Kidney epithelial cell (primary cell): ENCODE results near the gene FER1L5. TPM values are rescaled to one million over a fixed set of nuclear protein-coding genes. Genes with fewer than 3 reads are reported as not detected.

ENCODE experiments used
- DNase-seq: peaks from one replicate; pipeline ENCODE4 v3.0.0-alpha.2; 2010; ENCODE audit warnings: low read depth
- H3K27me3 ChIP-seq: 2 replicates; pipeline ENCODE4 v1.6.0; 2011; ENCODE audit warnings: low read length; ENCODE audit not compliant: control insufficient read depth, insufficient read depth
- H3K36me3 ChIP-seq: 2 replicates; pipeline ENCODE4 v1.5.1; 2011; ENCODE audit warnings: low read length; ENCODE audit not compliant: control insufficient read depth, insufficient read depth
- H3K4me3 ChIP-seq: 2 replicates; pipeline ENCODE4 v1.5.1; 2011; ENCODE audit warnings: low read depth, mild to moderate bottlenecking, control low read depth, low read length
- CTCF ChIP-seq: IDR thresholded peaks from 2 replicates; pipeline ENCODE4 v1.5.1; 2011; ENCODE audit warnings: mild to moderate bottlenecking, moderate library complexity, low read length, control low read depth, inconsistent platforms; ENCODE audit not compliant: insufficient read depth, poor library complexity, severe bottlenecking
- total RNA-seq: library from RNA; depleted of rRNA; stranded (reverse); fragments of >200 nt; gene quantifications from 2 replicates; pipeline ENCODE4 v1.2.3, GENCODE V29; 2015

Gene FER1L5
- total RNA-seq, 1 donor from 2014 or later: not detected

DNA sequence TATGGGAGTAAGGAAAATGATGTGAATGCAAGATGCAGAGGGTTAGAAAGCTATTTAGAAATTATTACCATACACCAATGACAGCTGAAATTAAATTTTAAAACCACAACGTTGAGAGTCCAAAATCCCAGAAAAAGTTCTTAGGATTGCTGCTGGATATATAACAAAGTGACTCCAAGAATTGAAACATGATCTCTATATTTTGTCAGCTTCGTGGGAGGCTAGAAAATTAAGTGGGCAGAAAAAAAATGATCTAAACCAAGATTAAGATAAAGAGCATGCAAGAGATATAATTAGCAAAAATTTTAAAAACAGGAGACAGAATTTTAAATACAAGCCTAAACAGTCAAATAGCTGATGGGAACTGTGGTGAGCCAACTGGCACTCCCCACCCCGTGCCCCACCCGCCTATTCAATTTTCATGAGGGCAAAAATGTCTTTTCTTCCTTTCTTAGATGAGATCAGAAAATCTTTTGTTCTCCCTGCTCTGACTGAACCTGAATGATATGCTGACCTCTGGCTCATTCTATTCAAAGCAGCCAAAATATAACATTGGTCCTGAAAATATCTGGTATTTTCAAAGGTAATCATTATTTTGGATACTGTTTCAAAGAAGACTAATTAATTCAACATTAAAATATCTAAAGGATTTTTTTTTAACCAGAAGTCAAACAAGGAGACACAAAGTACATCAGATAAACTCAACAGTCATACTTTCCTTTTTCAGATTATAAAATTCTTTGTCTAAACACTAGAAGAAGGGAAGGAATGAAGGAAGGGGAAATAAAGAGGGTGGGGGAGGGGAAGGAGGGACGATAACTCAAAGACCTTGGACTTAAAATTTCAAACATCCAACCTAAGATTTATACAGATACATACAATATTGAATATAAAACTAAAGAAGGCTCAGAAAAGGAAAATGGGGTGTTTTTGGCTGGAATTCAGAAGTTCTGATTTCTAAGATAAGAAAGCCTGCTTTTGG lies 16.7 kb upstream of the FER1L5 start:
- TF ChIP-seq CTCF: no peak
- DNase-seq: no peak
- no peak overlapping the region for H3K4me3 ChIP-seq
- H3K36me3 ChIP-seq: peaks cover 2% of the 10 kb centered on the region
- H3K27me3 ChIP-seq: no peaks in the 10 kb centered on the region

- TF ChIP-seq CTCF: no peak
- H3K36me3 ChIP-seq: peaks cover 2% of the 10 kb centered on the region
- H3K4me3 ChIP-seq: no peak overlapping the region
- no peak for DNase-seq
- H3K27me3 ChIP-seq: no peaks in the 10 kb centered on the region
Observed at GRCh38 chr2:96626553-96626942, 16.0 kb upstream of the FER1L5 start.

DNA sequence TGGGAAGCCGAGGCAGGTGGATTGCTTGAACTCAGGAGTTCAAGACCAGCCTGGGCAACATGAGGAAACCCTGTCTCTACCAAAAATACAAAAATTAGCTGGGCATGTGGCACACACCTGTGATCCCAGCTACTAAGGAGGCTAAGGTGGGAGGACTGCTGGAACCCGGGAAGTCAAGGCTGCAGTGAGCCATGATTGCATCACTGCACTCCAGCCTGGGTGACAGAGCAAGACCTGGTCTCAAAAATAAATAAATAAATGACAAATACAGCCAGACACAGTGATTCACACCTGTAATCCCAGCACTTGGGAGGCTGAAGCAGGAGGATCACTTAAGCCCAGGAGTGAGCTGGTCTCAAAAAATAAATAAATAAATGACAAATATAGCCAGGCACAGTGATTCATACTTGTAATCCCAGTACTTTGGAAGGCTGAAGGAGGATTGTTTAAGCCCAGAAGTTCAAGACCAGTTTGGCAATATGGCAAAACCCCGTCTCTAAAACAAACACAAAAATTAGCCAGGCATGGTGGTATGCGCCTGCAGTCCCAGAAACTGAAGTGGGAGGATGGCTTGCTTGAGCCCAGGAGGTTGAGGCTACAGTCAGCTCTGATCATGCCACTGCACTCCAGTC lies 10.6 kb upstream of the FER1L5 start:
- TF ChIP-seq CTCF: no peak
- no peak overlapping the region for H3K4me3 ChIP-seq
- H3K36me3 ChIP-seq: peaks cover 2% of the 10 kb centered on the region
- H3K27me3 ChIP-seq: no peaks in the 10 kb centered on the region
- no peak for DNase-seq

- no peaks in the 10 kb centered on the region for H3K36me3 ChIP-seq
- no peak for TF ChIP-seq CTCF
- H3K4me3 ChIP-seq: no peak overlapping the region
- DNase-seq: no peak
- no peaks in the 10 kb centered on the region for H3K27me3 ChIP-seq
Observed at GRCh38 chr2:96633641-96634040, 8.9 kb upstream of the FER1L5 start.

GRCh38 chr2:96636551-96637171 lies 5.9 kb upstream of the FER1L5 start:
- Histone ChIP-seq H3K4me3 (peak overlapping the region; percentile 64), H3K27me3 (no peaks in the 10 kb centered on the region), H3K36me3 (no peaks in the 10 kb centered on the region)
- no peak for TF ChIP-seq CTCF
- no peak for DNase-seq
